Fibroblast of skin of left biceps (primary cell): Measurements from ENCODE around the gene ACER2.
"Not testable (repeated sequence)": the region's sequence is repeated elsewhere in the genome, so short reads cannot be mapped to it uniquely, and the experiment has no call there.

Experiments used
- DNase-seq, 2 experiments: peaks; one replicate each; pipeline ENCODE4 v3.0.0-alpha.2; 2013; ENCODE audit warnings: low read depth in 2 of 2

The ACER2 gene

GRCh38 chr9:19408693-19409400 lies at the start of gene ACER2:
Gene ACER2, plus strand, starts transcription at chr9:19409009. Its CDS starts 76 bp downstream, at chr9:19409085.
- DNase-seq, result peak; percentile 55 to 62

GRCh38 chr9:19369107-19369506 lies 39.7 kb upstream of the ACER2 start:
- no peak for DNase-seq

- no peak for DNase-seq
These were observed 36.9 kb upstream of the ACER2 start for GRCh38 chr9:19371942-19372341.

- DNase-seq, result no peak
These were observed 36.2 kb upstream of the ACER2 start for GRCh38 chr9:19372567-19372966.

GRCh38 chr9:19373527-19373926 lies 35.3 kb upstream of the ACER2 start:
- no peak for DNase-seq

GRCh38 chr9:19375538-19375937 lies 33.3 kb upstream of the ACER2 start:
- DNase-seq, result peak in 1 of 2 experiments; percentile 6

- no peak for DNase-seq
These were observed 31.9 kb upstream of the ACER2 start for GRCh38 chr9:19376931-19377330.

GRCh38 chr9:19378164-19378563 lies 30.6 kb upstream of the ACER2 start:
- no peak for DNase-seq

GRCh38 chr9:19378647-19379046 lies 30.2 kb upstream of the ACER2 start:
- DNase-seq, result no peak

- DNase-seq, result no peak
These were observed 29.5 kb upstream of the ACER2 start for GRCh38 chr9:19379283-19379682.

- no peak for DNase-seq
These were observed 29.1 kb upstream of the ACER2 start for GRCh38 chr9:19379697-19380046.

GRCh38 chr9:19380826-19381075 lies 28.1 kb upstream of the ACER2 start:
- no peak for DNase-seq

- DNase-seq, result no peak
These were observed 27.2 kb upstream of the ACER2 start for GRCh38 chr9:19381656-19382055.

GRCh38 chr9:19385212-19385611 lies 23.6 kb upstream of the ACER2 start:
- DNase-seq, result not testable (repeated sequence)

GRCh38 chr9:19385786-19386501 lies 22.9 kb upstream of the ACER2 start:
- DNase-seq, result no peak

- DNase-seq, result no peak
These were observed 22.2 kb upstream of the ACER2 start for GRCh38 chr9:19386502-19387044.

- no peak for DNase-seq
These were observed 21.5 kb upstream of the ACER2 start for GRCh38 chr9:19387317-19387716.

- DNase-seq, result not testable (repeated sequence)
These were observed 19.3 kb upstream of the ACER2 start for GRCh38 chr9:19389539-19389938.

- DNase-seq, result no peak
These were observed 11.0 kb upstream of the ACER2 start for GRCh38 chr9:19397845-19398244.

GRCh38 chr9:19403231-19403630 lies 5.6 kb upstream of the ACER2 start:
- not testable (repeated sequence) for DNase-seq

- no peak for DNase-seq
These were observed 4.3 kb upstream of the ACER2 start for GRCh38 chr9:19404283-19405075.

- DNase-seq, result no peak
These were observed 3.0 kb upstream of the ACER2 start for GRCh38 chr9:19405771-19406170.

GRCh38 chr9:19408316-19408692 lies 505 bp upstream of the ACER2 start:
- no peak for DNase-seq
